M059J (cell line): ENCODE results near the gene SPC25. TPM values are rescaled to one million over a fixed set of nuclear protein-coding genes. Genes with fewer than 3 reads are reported as not detected.
"Not testable (repeated sequence)": the region's sequence is repeated elsewhere in the genome, so short reads cannot be mapped to it uniquely, and the experiment has no call there.

ENCODE experiments used
- DNase-seq: peaks from one replicate; pipeline ENCODE4 v3.0.0-alpha.2; 2012; ENCODE audit warnings: low read depth
- total RNA-seq: library from RNA; depleted of rRNA; stranded (reverse); fragments of >200 nt; shearing (Covaris generic); gene quantifications from 2 replicates; pipeline ENCODE4 v1.2.3, GENCODE V29; 2014

SPC25 gene
- total RNA-seq, 1 experiment from 2014 or later = 27.3 TPM

DNA sequence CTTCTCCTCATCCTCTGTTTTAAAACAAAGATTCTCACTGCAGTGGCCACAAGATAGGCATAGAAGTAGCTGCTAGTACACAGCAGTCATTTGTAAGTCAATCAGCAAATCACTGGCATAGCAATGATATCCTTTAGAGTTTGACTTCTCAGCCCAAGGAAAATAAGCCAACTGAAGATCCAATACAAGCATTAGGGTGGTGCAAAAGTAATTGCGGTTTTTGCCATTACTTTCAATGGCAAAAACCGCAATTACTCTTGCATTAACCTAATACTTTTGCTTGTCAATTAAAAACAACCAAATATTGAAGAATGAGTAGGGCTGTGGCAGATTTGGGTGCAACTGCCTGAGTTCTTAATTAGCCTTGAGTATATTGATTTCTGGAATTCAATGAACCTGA lies 13.7 kb upstream of the SPC25 start:
- no peak for DNase-seq

DNA sequence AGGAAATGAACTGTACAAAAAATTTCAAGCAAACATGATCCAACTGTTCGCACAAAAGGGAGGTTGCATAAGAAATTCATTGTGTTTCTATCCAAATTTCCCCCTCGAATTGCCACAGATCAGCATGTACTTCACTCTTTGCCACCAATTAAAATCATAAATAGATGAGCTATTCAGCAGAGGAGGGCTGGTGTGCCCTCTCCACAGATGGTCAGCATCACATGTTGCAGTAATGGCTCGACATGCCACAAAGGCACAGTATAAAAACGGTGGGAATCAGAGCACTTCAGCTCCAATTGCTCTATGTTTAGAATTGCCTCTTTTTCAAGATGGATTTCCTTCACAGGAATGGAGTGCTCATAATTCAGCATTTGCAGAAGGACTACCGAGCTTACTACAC lies 10.8 kb upstream of the SPC25 start, which contains the start of gene G6PC2:
TSS of gene G6PC2 (plus strand) at position 289 of the 400 bp plus-strand sequence. CDS start at position 330, 41 bp downstream.
- no peak for DNase-seq

DNA sequence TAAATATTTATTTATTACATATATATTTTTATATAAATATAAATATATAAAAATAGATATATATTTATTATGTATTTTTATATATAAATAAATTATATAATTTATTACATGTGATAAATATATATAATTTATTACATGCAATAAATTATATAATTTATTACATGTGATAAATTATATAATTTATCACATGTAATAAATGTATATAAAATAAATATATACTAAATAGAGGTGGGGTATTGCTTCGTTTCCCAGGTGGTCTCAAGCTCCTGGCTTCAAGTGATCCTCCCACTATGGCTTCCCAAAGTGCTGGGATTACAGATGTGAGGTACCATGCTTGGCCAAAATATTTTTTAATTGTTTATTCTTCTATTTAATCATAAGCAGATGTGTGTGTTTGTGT lies 7.2 kb upstream of the SPC25 start:
- DNase-seq = no peak

DNA sequence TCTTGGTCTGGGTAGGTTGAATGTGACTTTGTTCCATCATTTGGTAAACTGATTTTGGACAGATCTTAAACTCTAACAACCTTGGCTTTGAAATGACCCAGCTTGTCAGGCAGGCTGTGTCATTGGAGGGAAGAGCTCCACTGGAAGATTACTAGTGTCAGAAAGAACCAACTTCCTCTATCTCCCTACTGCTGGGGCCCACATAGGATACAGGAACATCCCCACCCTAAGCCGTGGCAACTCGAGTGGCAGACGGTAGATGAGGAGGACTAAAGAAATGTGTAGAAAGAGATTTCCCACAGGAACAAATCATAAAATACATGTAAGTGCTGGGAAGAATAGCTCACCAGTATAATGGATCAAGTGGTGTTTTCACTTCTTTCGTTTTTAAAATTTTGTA lies 6.6 kb upstream of the SPC25 start:
- DNase-seq = no peak

DNA sequence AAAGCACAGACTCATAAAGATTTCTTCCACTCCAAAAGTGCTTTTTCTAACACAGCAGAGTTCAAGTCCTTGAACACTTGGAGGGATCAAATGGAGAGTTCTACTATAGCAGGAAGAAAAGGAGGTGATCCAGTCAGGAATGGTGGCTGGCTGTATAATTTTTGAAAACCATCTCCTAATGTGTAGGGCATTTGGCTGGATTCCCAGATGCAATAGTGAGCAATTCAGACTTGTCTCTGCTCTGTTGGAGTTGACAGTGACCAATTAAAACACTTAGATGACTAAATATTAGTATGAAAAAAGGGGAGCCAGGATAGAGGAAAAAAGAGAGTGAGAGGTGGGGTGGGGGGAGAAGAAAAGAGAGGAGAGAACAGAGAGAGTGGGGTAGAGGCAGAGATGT lies 5.5 kb upstream of the SPC25 start:
- DNase-seq = peak; percentile 33

DNA sequence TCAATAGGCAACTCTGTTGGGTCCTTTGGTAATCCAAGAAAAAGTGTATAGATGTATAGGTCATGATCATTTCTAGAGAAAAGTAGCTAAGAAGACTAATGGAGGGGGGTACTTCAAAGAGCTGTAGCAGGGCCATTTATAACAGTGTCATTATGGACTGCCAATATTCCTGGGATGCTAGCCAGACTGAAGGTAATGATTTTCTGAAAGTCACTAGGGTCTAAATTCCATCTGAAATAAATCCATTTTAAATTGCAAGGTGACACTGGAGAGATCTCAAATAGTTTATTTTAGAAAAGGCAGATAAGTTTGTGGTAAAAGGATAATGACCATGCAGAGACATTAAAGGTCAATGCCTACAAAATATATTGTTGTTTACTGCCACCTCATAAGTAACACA lies 4.5 kb upstream of the SPC25 start:
- no peak for DNase-seq

DNA sequence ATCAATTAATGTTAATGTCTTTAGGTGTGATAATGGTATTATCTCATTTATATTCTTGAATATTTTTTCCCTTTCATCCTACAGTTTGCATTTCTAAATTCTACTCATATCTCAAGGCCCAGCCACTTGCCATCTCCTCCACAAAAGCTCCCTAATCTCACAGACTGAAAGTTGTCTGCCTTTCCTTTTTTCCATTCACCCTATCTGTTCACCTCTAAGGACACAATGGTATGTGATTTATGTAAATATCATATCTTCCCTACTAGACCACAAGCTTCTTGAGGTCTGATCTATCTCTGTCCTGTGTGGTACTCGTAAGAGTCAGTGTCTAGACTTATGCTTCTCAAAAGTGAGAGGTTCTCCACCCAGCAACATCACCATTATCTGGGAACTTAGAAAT lies 3.9 kb upstream of the SPC25 start:
- no peak for DNase-seq

DNA sequence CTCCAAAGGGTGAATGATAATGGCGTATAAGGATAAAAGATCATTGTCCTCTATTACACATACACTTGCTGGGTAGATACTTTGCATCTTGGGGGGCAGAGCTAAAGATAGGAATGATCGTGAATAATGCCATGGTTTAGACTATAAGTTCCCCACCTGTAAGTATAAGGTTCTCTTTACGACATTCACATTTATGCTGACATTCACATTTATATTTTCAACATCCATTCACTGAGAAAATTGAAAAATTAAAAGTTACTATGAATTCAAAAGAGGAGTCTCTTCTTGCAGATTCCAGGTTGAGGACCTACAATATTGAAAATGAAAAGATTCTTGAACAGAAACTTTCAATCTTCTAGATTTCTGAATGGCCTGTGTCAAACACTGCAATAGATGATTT lies 2.1 kb upstream of the SPC25 start:
- no peak for DNase-seq

DNA sequence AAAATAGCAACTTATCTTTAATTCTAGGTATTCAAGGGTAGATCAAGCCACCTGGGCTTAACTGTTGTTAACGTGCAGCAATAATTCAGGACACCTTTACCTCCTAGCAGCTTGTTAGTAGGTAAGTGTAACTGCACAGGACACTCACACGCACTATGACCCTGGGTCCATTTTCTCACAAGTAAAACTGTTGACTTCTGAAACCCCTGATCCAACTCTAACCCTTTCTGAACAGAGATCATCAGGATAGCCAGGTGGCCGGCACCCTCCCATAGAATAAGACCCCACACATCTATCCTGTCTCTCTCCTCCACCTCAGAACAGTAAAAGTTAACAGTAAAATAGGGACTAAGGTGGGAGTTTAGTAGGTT lies 610 bp downstream of the SPC25 start:
- DNase-seq = no peak

DNA sequence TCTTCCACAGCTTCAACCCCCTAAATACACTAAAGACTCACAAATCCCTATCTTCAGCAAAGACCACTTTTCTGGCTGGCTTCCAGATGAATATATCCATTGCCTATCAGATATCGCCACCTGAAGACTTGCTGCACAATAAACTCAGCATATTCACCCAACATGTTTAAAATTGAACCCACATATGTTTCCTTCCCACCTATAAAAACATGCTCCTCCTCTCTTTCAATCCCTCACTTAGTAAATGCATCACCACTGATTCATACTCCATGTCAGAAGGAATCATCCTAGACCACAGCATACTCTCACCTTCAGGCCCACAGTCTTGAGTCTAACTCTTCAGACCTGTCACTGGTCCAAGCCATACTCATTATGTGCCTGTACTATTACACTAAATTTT lies 5.3 kb downstream of the SPC25 start:
- DNase-seq = peak; percentile 68

DNA sequence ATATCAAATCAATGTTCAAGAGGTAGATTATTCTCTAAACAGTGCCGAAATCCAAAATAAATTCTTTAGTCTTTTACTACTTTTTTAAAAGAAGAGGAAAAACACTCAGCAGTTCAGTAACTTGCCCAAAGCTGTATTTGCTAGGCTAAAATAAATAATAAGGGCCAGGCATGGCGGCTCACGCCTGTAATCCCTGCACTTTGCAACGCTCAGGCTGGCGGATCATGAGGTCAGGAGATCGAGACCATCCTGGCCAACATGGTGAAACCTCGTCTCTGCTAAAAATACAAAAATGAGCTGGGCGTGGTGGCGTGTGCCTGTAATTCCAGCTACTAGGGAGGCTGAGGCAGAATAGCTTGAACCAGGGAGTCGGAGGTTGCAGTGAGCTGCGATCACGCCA lies 8.1 kb downstream of the SPC25 start:
- DNase-seq = not testable (repeated sequence)

DNA sequence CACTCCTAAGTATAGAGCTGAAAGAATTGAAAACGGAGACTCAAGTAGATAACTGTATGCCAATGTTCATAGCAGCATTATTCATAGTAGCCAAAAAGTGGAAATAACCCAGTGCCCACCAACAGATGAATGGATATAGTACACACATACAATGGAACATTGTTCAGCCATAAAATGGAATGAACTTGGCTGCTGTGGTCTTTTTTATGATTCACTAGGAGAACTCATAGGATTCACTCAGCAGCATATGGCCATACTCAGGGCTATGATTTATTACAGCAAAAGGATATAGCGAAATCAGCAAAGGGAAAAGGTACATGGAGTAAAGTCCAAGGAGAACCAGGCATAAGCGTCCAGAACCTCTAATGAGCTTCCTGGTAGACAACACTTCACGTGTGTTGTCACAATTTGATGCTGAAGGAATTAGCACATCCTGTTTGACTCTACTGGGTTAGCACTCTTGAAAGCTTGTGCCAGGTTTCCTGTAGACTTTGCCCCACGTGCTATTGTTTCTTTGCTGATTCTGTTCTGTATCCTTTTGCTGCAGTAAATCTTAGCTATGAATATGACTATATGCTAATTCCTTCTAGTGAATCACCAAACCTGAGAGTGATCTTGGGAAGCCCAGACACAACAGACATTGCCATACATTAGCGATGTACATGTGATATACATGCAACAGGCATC lies 15.7 kb downstream of the SPC25 start:
- DNase-seq = no peak

DNA sequence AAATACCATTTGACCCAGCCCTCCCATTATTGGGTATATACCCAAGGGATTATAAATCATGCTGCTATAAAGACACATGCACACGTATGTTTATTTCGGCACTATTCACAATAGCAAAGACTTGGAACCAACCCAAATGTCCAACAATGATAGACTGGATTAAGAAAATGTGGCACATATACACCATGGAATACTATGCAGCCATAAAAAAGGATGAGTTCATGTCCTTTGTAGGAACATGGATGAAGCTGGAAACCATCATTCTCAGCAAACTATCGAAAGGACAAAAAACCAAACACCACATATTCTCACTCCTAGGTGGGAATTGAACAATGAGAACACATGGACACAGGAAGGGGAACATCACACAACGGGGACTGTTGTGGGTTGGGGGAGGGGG lies 19.4 kb downstream of the SPC25 start:
- DNase-seq = not testable (repeated sequence)

DNA sequence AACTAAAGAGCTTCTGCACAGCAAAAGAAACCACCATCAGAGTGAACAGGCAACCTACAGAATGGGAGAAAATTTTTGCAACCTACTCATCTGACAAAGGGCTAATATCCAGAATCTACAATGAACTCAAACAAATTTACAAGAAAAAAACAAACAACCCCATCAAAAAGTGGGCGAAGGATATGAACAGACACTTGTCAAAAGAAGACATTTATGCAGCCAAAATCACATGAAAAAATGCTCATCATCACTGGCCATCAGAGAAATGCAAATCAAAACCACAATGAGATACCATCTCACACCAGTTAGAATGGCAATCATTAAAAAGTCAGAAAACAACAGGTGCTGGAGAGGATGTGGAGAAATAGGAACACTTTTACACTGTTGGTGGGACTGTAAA lies 19.9 kb downstream of the SPC25 start:
- DNase-seq = not testable (repeated sequence)

DNA sequence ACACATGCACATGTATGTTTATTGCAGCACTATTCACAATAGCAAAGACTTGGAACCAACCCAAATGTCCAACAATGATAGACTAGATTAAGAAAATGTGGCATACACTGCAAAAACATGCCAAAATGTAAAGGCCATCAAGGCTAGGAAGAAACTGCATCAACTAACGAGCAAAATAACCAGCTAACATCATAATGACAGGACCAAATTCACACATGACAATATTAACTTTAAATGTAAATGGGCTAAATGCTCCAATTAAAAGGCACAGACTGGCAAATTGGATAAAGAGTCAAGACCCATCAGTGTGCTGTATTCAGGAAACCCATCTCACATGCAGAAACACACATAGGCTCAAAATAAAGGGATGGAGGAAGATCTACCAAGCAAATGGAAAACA lies 23.1 kb downstream of the SPC25 start:
- DNase-seq = not testable (repeated sequence)

DNA sequence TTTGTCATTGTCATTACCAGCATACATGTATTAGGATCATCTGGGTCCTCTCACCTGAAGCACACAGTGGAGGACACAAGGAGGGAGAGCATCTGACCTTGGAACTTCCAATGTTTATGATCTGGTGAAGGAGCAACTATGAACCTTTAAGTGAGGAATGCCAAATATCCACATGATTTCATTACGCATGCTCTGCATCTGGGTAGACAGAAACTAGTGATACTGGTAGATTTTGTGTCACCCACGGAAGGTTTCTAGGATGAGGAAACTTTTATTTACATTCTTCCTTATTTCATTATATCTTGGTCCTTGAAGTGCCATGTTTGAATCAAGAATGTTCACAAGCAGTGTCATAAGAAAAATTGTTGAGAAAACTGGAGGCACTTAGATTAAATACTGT lies 32.1 kb downstream of the SPC25 start:
- no peak for DNase-seq

DNA sequence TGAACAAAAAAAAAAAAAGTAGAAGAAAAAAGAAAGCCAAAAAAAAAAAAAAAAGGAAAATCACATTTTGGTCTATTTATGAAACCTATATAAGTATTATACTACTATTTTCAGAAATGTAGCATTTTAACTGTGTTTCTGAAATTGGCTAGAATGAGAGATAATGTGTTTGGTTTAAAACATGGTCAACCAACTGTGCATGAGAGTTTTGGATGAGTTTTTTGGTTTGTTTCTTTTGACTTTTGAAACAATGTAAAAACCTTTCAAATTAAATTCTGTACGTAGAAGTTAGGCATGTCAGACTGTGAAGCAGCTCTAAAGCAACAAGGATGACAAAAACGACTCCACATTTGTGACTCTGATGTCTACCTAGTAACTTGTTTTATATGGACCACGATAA lies 34.6 kb downstream of the SPC25 start:
- no peak for DNase-seq

DNA sequence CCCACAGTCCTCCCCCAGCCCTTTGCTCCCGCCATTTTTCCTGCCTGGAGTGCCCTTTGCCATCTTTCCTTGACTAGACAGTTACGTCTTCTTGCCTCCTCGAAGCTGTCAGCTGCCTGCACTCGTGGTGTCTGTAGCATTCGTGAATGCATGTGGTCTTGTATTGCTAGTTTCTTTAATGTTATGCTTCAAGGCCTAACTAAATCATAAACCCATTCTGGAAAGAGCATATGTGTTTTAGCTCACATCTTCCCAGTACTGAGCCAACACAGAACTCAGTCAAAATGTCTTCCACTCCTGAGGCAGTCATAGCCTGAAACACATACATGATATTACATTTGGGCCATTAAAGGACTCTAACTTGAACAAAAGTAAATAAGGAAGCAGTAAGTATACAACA lies 35.6 kb downstream of the SPC25 start:
- no peak for DNase-seq

DNA sequence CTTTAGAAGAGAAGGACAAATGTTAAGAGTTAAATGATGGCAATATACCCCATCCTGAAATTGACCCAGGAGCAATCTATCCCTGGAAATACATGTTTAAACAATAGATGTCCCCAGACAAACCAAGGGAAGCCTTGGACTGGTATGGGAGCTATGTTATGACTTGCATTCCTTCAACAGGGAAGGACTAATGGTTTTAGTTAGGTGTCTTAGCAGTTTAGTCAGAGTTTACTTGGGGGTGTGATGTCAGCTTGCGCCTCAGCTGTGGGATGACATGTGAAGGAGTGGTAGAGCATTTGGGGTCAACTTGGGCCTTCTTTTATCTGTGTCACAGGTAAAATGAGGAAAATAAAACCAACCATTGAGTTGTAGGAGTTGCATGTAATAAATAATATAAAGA lies 36.8 kb downstream of the SPC25 start:
- no peak for DNase-seq

DNA sequence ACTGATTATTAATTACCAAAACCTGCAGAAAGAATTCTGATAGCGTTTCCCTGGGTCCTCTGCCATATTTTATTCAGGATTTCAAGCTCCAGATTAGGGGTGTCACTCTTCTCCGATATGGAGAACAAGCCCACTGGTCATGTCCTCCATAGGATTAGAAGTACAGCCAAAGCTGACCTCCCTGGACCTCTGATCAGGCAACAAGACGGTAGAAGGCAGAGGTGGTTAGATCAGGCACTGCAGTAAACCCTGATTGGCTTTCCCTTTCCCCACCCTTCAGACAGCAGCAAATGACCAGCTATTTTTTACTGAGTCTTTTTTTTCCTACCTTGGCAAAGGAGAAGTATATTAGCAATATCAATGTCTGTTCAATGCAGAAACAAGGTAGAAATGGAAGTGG lies 37.7 kb downstream of the SPC25 start:
- DNase-seq = no peak

DNA sequence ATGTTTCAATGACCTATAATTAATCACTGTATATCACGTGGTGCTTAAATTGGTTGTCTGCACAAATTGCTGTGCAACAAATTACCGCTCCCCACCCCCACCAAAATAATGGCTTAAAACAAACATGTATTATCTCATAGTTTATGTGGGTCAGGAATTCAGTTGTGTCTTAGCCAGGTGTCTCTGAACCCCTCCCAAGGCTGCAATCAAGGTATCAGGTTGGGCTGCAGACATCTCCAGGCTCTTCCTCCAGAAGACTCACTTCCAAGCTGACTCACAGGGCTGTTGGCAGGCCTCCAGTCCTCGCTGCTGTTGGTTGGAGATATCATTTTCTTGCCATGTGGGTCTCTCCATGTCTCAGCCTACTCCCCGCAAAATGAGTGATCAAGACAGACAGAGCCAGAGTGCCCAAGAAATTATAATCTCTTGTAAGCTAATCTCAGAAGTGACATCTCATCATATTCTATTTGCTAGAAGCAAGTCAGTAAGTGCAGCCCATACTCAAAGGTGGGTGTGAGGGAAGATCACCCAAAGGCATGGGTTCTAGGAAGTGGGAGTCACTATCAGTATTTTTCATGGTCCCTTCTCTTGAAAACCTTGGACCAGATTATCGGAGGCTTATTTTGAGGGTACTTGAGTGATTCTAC lies 38.4 kb downstream of the SPC25 start:
- DNase-seq = peak; percentile 82

DNA sequence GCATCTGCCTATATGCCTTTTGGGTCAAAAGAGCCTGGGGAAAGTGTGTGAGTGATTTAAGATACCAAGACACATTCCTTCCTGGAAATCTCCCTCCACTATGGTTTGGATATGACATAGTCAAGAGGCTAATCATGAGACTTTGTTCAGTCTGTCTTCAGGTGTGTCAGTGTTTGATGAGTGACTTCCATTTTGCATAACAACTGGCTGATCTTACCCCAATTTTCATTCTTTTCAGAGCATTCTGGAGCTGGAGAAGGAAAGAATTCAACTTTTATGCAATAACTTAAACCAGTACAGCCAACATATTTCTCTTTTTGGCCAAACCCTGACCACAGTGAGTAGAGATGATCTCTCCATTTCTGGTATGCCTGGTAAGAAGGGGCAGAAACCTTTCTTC lies 39.4 kb downstream of the SPC25 start:
- DNase-seq = no peak

DNA sequence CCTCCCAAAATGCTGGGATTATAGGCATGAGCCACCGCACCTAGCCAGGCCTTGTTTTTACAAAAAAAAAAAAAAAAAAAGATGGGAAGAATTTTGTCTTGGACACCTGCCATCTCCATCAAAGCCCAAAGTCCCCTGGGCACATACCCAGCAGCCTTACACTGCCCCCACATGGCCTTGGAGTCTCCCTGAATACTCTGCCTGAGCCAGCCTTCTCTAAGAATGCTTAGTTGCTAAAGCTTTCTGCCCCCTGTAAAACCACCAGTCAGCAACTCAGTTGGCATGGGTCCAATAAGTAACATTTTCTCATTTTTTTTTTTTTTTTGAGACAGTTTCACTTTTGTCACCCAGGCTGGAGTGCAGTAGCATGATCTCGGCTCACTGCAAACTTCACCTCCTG lies 40.6 kb downstream of the SPC25 start:
- peak; percentile 40 for DNase-seq

DNA sequence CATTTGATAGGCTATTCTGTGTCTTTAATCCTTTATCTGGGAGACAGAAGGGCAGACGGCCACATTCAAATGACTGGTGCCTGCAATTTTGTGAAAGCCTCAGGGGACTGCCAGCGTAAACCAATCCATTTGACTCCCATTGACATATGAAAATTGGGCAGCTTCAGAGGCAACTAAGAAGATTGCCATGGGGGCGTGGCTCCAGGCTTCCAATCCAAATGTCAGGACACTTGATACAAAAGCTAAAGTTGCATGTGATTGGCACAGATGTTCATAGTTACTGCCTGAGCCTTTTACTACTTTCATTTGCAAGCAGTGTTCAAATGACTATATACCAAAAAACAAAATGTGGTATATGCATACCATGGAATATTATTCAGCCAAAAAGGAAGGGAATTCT lies 42.0 kb downstream of the SPC25 start:
- no peak for DNase-seq
